HCT116 (cell line): Measurements from ENCODE around the gene GIGYF1. TPM values are rescaled to one million over a fixed set of nuclear protein-coding genes. Genes with fewer than 3 reads are reported as not detected.
A peak's percentile ranks its signal among the peaks of the same experiment; 100 is the strongest.

Experiments
- ATAC-seq: fragments of 200-7000 bp; cut with Tn5 transposase; 2 replicates; pipeline ENCODE4 v1.9.1; 2020; ENCODE audit warnings: mild to moderate bottlenecking, moderate library complexity
- BruUV-seq: library from RNA; stranded (reverse); fragments of 400-500 nt; replicated peaks from 2 replicates; lab custom pipeline; 2021; lab: Mats Ljungman, UMichigan
- CTCF ChIA-PET: fragments of 300-600 bp; sonication (Branson Sonifier 250); formaldehyde crosslinking; loops from one replicate; lab custom pipeline; 2021; ENCODE audit warnings: antibody characterized with exemption; lab: Charles Lee
- POLR2A ChIA-PET: fragments of 300-600, 350-600 bp; sonication (Branson Sonifier 250); formaldehyde crosslinking; loops from one replicate; lab custom pipeline; 2021; ENCODE audit warnings: antibody characterized with exemption; lab: Charles Lee
- RAD21 ChIA-PET, 2 experiments: fragments of 300-600 bp; sonication (Branson Sonifier 250); formaldehyde crosslinking; loops; one replicate each; lab custom pipeline; 2023; ENCODE audit warnings: low total read pairs in 2 of 2; ENCODE audit not compliant: uncharacterized antibody in 2 of 2, unreplicated experiment in 2 of 2, low non-redundant PET in 1 of 2; lab: Charles Lee
- DNase-seq: peaks from one replicate; pipeline ENCODE4 v3.0.0-alpha.2; 2010; ENCODE audit warnings: low read depth, low spot score
- H2AFZ ChIP-seq: fragments of 200-600 bp; shearing (Covaris generic), sonication (generic); 2 replicates; pipeline ENCODE4 v1.6.1; 2017; ENCODE audit warnings: low read depth, mixed run types, mixed read lengths, antibody characterized with exemption, low read length; ENCODE audit not compliant: poor library complexity, severe bottlenecking
- H3K27ac ChIP-seq: 2 replicates; pipeline ENCODE4 v1.5.1; 2012; ENCODE audit warnings: low read depth, low read length
- H3K27me3 ChIP-seq: fragments of 200-600 bp; sonication (generic); 2 replicates; pipeline ENCODE4 v1.6.1; 2016; ENCODE audit warnings: mixed run types, low read length, mixed read lengths; ENCODE audit not compliant: insufficient read depth
- H3K36me3 ChIP-seq, 2 experiments: fragments of 200-500 bp in 1 of 2; fragments of 200-600 bp in 1 of 2; sonication (Bioruptor generic) in 1 of 2; sonication (generic) in 1 of 2; 2 replicates each; pipeline versions ENCODE4 v1.5.1 to v1.6.1; 2014 to 2016; ENCODE audit warnings: low read length in 2 of 2, inconsistent platforms in 1 of 2, mixed read lengths in 1 of 2, mixed run types in 1 of 2; ENCODE audit not compliant: insufficient read depth in 2 of 2, control insufficient read depth in 1 of 2
- H3K4me1 ChIP-seq, 2 experiments: fragments of 200-600 bp in 1 of 2; sonication (generic) in 1 of 2; 2 replicates each; pipeline versions ENCODE4 v1.5.1 to v1.6.1; 2012 to 2017; ENCODE audit warnings: low read length in 2 of 2, inconsistent platforms in 1 of 2, mild to moderate bottlenecking in 1 of 2, mixed read lengths in 1 of 2, mixed run types in 1 of 2, moderate library complexity in 1 of 2; ENCODE audit not compliant: insufficient read depth in 2 of 2, control insufficient read depth in 1 of 2
- H3K4me2 ChIP-seq: fragments of 200-600 bp; sonication (generic); 2 replicates; pipeline ENCODE4 v1.6.1; 2017; ENCODE audit warnings: mixed run types, low read length, mixed read lengths
- H3K4me3 ChIP-seq, 2 experiments: fragments of 200-600 bp in 1 of 2; sonication (generic) in 1 of 2; replicated peaks in 1 of 2; 2 replicates each; pipeline ENCODE4 v1.5.1; 2011 to 2016; ENCODE audit warnings: low read length in 2 of 2, control low read depth in 1 of 2, low read depth in 1 of 2, mild to moderate bottlenecking in 1 of 2, mixed read lengths in 1 of 2, mixed run types in 1 of 2
- H3K79me2 ChIP-seq: fragments of 200-600 bp; sonication (generic); 2 replicates; pipeline ENCODE4 v1.6.1; 2017; ENCODE audit warnings: mild to moderate bottlenecking, mixed run types, low read length, moderate library complexity, mixed read lengths; ENCODE audit not compliant: insufficient read depth
- H3K9ac ChIP-seq: fragments of 200-600 bp; sonication (generic); 2 replicates; pipeline ENCODE4 v1.6.1; 2016; ENCODE audit warnings: low read length, mixed read lengths
- H3K9me2 ChIP-seq: fragments of 200-600 bp; sonication (generic), shearing (Covaris generic); 2 replicates; pipeline ENCODE4 v1.6.1; 2017; ENCODE audit warnings: mixed run types, mild to moderate bottlenecking, moderate library complexity; ENCODE audit not compliant: insufficient read depth
- H3K9me3 ChIP-seq, 2 experiments: fragments of 200-500 bp in 1 of 2; fragments of 200-600 bp in 1 of 2; sonication (Bioruptor generic) in 1 of 2; sonication (generic) in 1 of 2; 2 replicates each; pipeline ENCODE4 v1.6.1; 2014 to 2017; ENCODE audit warnings: low read length in 2 of 2, mixed read lengths in 2 of 2, inconsistent platforms in 1 of 2, low read depth in 1 of 2, mild to moderate bottlenecking in 1 of 2, mixed run types in 1 of 2, moderate library complexity in 1 of 2; ENCODE audit not compliant: control insufficient read depth in 1 of 2, insufficient read depth in 1 of 2
- H4K20me1 ChIP-seq: fragments of 200-600 bp; sonication (generic), shearing (Covaris generic); 2 replicates; pipeline ENCODE4 v1.6.1; 2017; ENCODE audit warnings: mixed run types, mild to moderate bottlenecking, moderate library complexity; ENCODE audit not compliant: insufficient read depth
- EGR1 ChIP-seq: IDR thresholded peaks from 2 replicates; pipeline ENCODE4 v1.6.1; 2012; ENCODE audit warnings: low read depth
- JUND ChIP-seq: IDR thresholded peaks from 2 replicates; pipeline ENCODE4 v1.6.1; 2012
- POLR2A ChIP-seq: IDR thresholded peaks from 2 replicates; pipeline ENCODE4 v1.7.0; 2011; ENCODE audit warnings: borderline replicate concordance; ENCODE audit not compliant: insufficient read depth, insufficient read length; ENCODE audit errors: extremely low read depth
- POLR2AphosphoS5 ChIP-seq: IDR thresholded peaks from 2 replicates; pipeline ENCODE4 v1.6.1; 2011; ENCODE audit warnings: mild to moderate bottlenecking, low read depth, low read length, moderate library complexity
- SP1 ChIP-seq: IDR thresholded peaks from 2 replicates; pipeline ENCODE4 v1.6.1; 2012; ENCODE audit warnings: low read depth
- TCF7L2 ChIP-seq: IDR thresholded peaks from 2 replicates; pipeline ENCODE4 v1.7.0; 2011; ENCODE audit warnings: borderline replicate concordance, inconsistent platforms; ENCODE audit not compliant: insufficient read depth, insufficient read length; ENCODE audit errors: extremely low read depth
- YY1 ChIP-seq: IDR thresholded peaks from 2 replicates; pipeline ENCODE4 v1.6.1; 2011; ENCODE audit warnings: low read length, low read depth, moderate library complexity, mild to moderate bottlenecking; ENCODE audit not compliant: insufficient replicate concordance; ENCODE audit errors: extremely low read depth
- intact Hi-C: fragments of 100-400 bp; cut with micrococcal nuclease; formaldehyde crosslinking; loops from 2 replicates; pipeline ENCODE4 v1.10.0; 2022
- total RNA-seq: library from RNA; stranded (reverse); gene quantifications from one replicate; pipeline ENCODE4 v1.2.1, GENCODE V29; 2021; ENCODE audit not compliant: unreplicated experiment
- TF ChIP-seq, protein P1 (sequence below): IDR thresholded peaks from 2 replicates; pipeline ENCODE4 v1.6.1; 2011; ENCODE audit warnings: mild to moderate bottlenecking, low read length, moderate library complexity; ENCODE audit not compliant: insufficient replicate concordance; ENCODE audit errors: extremely low read depth

Gene GIGYF1
- total RNA-seq, 1 experiment from 2014 or later = 59.7 TPM

DNA sequence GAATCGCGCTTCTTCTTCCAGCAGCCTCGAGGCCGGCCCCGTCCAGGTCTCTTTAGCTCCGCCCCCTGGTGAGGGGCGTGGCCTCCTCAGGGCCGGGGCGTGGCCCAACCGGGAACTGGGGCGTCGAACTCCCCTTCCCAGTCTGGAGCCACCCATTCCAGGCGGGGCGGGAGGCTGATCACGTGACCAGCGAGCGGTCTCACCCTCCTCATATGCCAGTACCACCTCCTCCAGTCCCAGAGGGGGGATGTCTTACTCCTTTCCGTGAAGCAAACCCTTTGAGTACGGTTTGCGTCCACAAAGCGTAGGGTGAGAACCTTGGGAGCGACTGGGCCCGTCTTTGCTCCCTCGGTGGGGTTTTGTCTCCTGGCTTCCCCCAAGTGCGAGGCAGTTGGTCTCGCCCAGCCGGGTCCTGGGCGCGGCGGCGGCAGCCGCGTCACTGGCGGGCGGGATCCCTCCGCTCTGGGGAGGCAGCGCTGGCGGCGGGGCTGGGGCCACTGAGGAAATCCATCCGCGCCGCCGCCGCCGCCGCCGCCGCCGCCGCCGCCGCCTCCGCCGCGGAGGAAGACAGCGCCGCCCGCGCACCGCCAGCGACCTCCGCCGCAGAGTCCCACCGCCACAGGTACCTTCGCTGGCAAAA lies 20.6 kb downstream of the GIGYF1 start, which contains the start of gene GNB2:
GNB2 (plus strand) TSS at position 439 of the 640 bp plus-strand sequence. CDS start 2,526 bp downstream, outside the sequence.
- TF ChIP-seq, protein P1, sequence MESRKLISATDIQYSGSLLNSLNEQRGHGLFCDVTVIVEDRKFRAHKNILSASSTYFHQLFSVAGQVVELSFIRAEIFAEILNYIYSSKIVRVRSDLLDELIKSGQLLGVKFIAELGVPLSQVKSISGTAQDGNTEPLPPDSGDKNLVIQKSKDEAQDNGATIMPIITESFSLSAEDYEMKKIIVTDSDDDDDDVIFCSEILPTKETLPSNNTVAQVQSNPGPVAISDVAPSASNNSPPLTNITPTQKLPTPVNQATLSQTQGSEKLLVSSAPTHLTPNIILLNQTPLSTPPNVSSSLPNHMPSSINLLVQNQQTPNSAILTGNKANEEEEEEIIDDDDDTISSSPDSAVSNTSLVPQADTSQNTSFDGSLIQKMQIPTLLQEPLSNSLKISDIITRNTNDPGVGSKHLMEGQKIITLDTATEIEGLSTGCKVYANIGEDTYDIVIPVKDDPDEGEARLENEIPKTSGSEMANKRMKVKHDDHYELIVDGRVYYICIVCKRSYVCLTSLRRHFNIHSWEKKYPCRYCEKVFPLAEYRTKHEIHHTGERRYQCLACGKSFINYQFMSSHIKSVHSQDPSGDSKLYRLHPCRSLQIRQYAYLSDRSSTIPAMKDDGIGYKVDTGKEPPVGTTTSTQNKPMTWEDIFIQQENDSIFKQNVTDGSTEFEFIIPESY = peak; percentile 5
- TF ChIP-seq POLR2A = peak; percentile 31
- TF ChIP-seq SP1 = no peak
- TF ChIP-seq EGR1 = no peak
- peak; percentile 74 for TF ChIP-seq TCF7L2
- TF ChIP-seq JUND = no peak
- peak; percentile 67 for TF ChIP-seq YY1
- TF ChIP-seq POLR2AphosphoS5 = peak; percentile 77; the same call in 1 of the 2 replicates
- TF ChIP-seq, all 23 proteins: peak for 5
- peak; percentile 85 for ATAC-seq
- Histone ChIP-seq H3K9ac (peak within 1 kb of the TSS; percentile 87), H3K4me2 (peak within 1 kb of the TSS; percentile 94), H3K36me3 (peaks cover 4 to 10% of the 10 kb centered on the region in 2 experiments; a peak in 3 of 4 replicates), H3K9me3 (no peaks in the 10 kb centered on the region), H2AFZ (no peak within 1 kb of the TSS), H4K20me1 (no peaks in the 10 kb centered on the region), H3K27ac (peak within 1 kb of the TSS; percentile 95), H3K4me3 (peak within 1 kb of the TSS; percentile 88 to 96), H3K27me3 (no peaks in the 10 kb centered on the region), H3K4me1 (peaks cover 0 to 11% of the 10 kb centered on the region in 2 experiments; a peak in 1 of 4 replicates), H3K9me2 (no peaks in the 10 kb centered on the region), H3K79me2 (peaks cover 26% of the 10 kb centered on the region)
- ChIA-PET CTCF (interaction anchor here (0.8 to 1.1 kb wide), 3 partner anchors 41 to 204 kb away, joined by 3 read pairs; no protein-coding TSS in a partner anchor), RAD21 (interaction anchor here in 1 of 2 experiments (0.6 to 0.8 kb wide), 2 partner anchors 41 to 114 kb away, joined by 3 to 4 read pairs; no protein-coding TSS in a partner anchor), POLR2A (interaction anchor here (0.6 to 1.2 kb wide), 3 partner anchors 33 to 245 kb away, joined by 3 to 5 read pairs (median 3); partner anchors contain the start of genes FBXO24, LRCH4 and POP7)
- BruUV-seq = no TSS peak
- DNase-seq = peak; percentile 97
- intact Hi-C loops = loop anchor here (1.0 to 2.0 kb wide), 2 partner anchors 32 to 41 kb away; no protein-coding TSS in a partner anchor
